Activated naive CD8-positive, alpha-beta T cell treated with anti-CD3 and anti-CD28 coated beads, Interleukin-2, amount 50 U/mL, for 16 hours (primary cell): ENCODE data around the gene NDRG4.

ENCODE experiments used
- DNase-seq: peaks from one replicate; pipeline ENCODE4 v3.0.0-alpha.2; 2020; ENCODE audit warnings: low read depth, low spot score

The NDRG4 gene

DNA sequence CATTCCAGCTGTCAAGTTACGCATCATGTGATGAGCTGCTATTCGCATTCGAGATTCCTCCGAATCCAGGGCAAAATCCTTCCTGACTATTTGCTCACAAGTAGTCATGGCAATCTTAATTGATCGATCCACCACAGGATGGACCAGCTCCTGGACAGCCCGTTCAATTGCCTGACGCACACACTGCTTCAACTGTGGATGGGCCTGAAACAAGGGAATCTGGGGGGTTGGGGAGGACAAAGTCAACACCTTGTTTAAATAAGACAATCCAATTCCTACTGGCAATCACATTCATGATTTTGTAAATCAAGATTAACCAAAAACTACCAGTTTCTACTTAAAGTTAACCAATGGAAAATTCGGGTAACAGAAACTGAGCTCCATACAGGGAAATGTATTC, 43.7 kb downstream of the NDRG4 start:
- DNase-seq: no peak

DNA sequence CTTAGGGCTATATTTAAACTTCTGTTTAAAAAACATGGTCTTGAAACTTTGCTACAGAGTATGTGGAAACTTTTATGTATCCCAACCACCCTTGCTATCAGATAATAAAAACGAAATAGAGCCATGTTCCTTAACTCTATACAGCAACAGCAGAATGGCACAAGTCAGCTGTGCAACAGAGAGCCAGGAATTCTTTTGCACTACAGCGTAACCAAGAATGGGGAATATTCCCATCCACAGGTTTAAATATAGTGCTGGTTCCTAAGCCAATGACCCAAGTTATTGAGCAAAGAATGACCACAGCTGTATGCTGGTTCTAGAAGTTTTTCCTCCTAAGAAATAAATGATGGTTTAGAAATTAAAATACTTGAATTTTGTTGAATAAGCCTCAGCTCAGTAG, 48.4 kb downstream of the NDRG4 start:
- no peak for DNase-seq

DNA sequence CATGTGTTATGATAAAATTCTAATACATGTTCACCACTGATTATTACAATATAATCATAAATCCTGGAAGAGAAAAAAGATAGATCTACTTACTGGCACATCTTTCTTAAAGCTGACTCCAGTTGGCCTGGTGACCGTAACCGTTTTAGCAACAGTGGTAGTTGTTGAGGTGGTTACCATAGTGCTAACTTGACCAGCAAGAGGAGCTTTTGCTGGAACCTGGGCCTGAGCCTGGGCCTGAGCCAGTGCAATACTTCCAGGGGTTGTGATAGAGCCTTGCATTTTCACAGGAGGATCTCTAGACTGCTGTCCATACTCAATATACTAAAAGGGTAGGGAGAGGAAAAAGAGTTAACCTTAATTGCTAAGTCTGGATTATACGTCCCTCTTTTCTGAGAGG, 51.6 kb downstream of the NDRG4 start:
- DNase-seq: no peak

DNA sequence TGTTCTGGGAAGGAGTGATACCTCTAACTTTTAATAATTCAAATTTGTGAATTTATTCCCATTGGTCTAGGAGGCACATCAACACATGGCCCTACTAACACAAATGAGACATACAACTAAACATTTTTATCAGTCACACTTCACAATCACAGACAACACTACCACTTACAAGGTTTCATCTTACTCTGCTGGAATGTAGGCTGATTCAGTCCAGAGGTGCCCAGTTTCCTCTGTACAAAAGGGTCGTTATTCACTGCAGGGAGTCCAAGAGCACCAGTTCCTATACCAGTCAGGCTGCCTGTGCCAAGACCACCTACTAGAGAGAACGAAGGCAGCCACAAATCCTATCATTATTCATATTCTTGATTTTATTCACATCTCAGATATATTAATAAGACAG, 56.7 kb downstream of the NDRG4 start:
- no peak for DNase-seq
